ENCODE data around the gene TLCD4. TPM values are rescaled to one million over a fixed set of nuclear protein-coding genes. Genes with fewer than 3 reads are reported as not detected.

Gene TLCD4
- total RNA-seq, 1 experiment from 2014 or later, result 1.8 TPM

- H3K23me2 ChIP-seq (ENCODE audit: insufficient read length, low read depth, low read length, poor library complexity, severe bottlenecking), result peaks cover 4% of the 10 kb centered on the region
- no CpG with 5 or more reads among the region's 6 CpGs for WGBS (ENCODE audit: extremely low coverage, insufficient read length, low lambda C conversion rate)
- DNase-seq, result no peak
Measured at GRCh38 chr1:95068956-95069709, 48.0 kb upstream of the TLCD4 start.

More at GRCh38 chr1:95068956-95069709, 48.0 kb upstream of the TLCD4 start:
- H2BK120ac ChIP-seq (ENCODE audit: low read depth, low read length, poor library complexity, severe bottlenecking), result no peak overlapping the region
- H3K14ac ChIP-seq (ENCODE audit: insufficient read depth, low read length), result no peak overlapping the region
- no peak overlapping the region for H3K4me3 Mint-ChIP-seq
- no peak for TF ChIP-seq CTCF (conservative IDR thresholded peaks at IDR 0.05)
- H2AFZ ChIP-seq (ENCODE audit: low read length), result no peak overlapping the region
- H2BK20ac ChIP-seq (ENCODE audit: low read depth, low read length, poor library complexity, severe bottlenecking), result no peak overlapping the region
- no peak overlapping the region for H3K18ac ChIP-seq (ENCODE audit: insufficient read length, low read depth, low read length)
- H3K4me2 ChIP-seq (ENCODE audit: insufficient read depth, insufficient read length, low read length), result no peak overlapping the region
- H3K79me2 ChIP-seq (ENCODE audit: insufficient read depth, low read length), result no peaks in the 10 kb centered on the region
- H2BK5ac ChIP-seq (ENCODE audit: insufficient read length, low read length), result no peak overlapping the region
- no peaks in the 10 kb centered on the region for H3K79me1 ChIP-seq (ENCODE audit: insufficient read depth, low read depth, low read length, poor library complexity, severe bottlenecking)
- H3K4me1 ChIP-seq (ENCODE audit: insufficient read depth, low read length), result no peaks in the 10 kb centered on the region
- H4K91ac ChIP-seq (ENCODE audit: insufficient read length, low read depth, low read length), result no peak overlapping the region
- no peak overlapping the region for H3K9ac ChIP-seq (ENCODE audit: extremely low read depth, insufficient read length, low read length)
- no peak overlapping the region for H3T11ph ChIP-seq (ENCODE audit: low read length)
- no peak overlapping the region for H3K27ac ChIP-seq (ENCODE audit: insufficient read length, low read depth, low read length)
- no peak overlapping the region for H2BK12ac ChIP-seq (ENCODE audit: insufficient read length, low read depth, low read length)
- H4K8ac ChIP-seq (replicated peaks; ENCODE audit: insufficient read length, low read depth, low read length), result no peak overlapping the region
- H3K9me3 Mint-ChIP-seq, result no peaks in the 10 kb centered on the region
- no peaks in the 10 kb centered on the region for H3K27me3 ChIP-seq (ENCODE audit: insufficient read depth, low read length)
- H3K27me3 Mint-ChIP-seq (ENCODE audit: low read depth), result no peaks in the 10 kb centered on the region; the same call in 1 of the 2 replicates
- H4K20me1 ChIP-seq (ENCODE audit: control insufficient read depth, insufficient read depth, insufficient read length), result no peaks in the 10 kb centered on the region
- no peak overlapping the region for H4K5ac ChIP-seq (ENCODE audit: insufficient read length, low read depth, low read length)
- no peaks in the 10 kb centered on the region for H3K9me3 ChIP-seq (ENCODE audit: control insufficient read depth, low read depth, low read length)
- H3K36me3 Mint-ChIP-seq (ENCODE audit: insufficient read depth in 1 of 3, low read depth in 3 of 3), result no peaks in the 10 kb centered on the region
- no peak overlapping the region for H3K4ac ChIP-seq (ENCODE audit: low read depth, low read length)
- H3K27ac Mint-ChIP-seq, result no peak overlapping the region
- no peak overlapping the region for H3K23ac ChIP-seq (ENCODE audit: insufficient read length, low read depth, low read length)
- H2BK15ac ChIP-seq (ENCODE audit: low read depth, low read length), result no peak overlapping the region
- H3K4me1 Mint-ChIP-seq, result peaks cover 7 to 9% of the 10 kb centered on the region in 2 experiments; a peak in 3 of 4 replicates
- H2AK5ac ChIP-seq (ENCODE audit: insufficient read length, low read length), result no peak overlapping the region
- H3K56ac ChIP-seq (ENCODE audit: insufficient read length, low read depth, low read length), result no peak overlapping the region

Data from H9 (cell line).